OCI-LY1 (cell line): ENCODE measurements around the gene AGTRAP.

Source experiments
- CTCF ChIP-seq: fragments of 200-600 bp; sonication (generic), shearing (Covaris generic); IDR thresholded peaks from 2 replicates; pipeline ENCODE4 v1.5.1; 2017; ENCODE audit warnings: mild to moderate bottlenecking, antibody characterized with exemption, low read length, moderate library complexity, mixed read lengths
- EZH2 ChIP-seq: fragments of 200-600 bp; sonication (generic), shearing (Covaris generic); IDR thresholded peaks from 2 replicates; pipeline ENCODE4 v1.8.0; 2017; ENCODE audit warnings: borderline replicate concordance, mixed run types, mild to moderate bottlenecking, antibody characterized with exemption, low read length, moderate library complexity, mixed read lengths

- TF ChIP-seq CTCF (no peak), EZH2 (no peak)
Measured at GRCh38 chr1:11729155-11729497, 6.8 kb upstream of the AGTRAP start.
